Neural cell (in vitro differentiated cells): Measurements from ENCODE around the gene ARHGAP6.

Source experiments
- CTCF ChIP-seq: fragments of 450-650 bp; IDR thresholded peaks from 2 replicates; pipeline ENCODE4 v1.5.1; 2014; ENCODE audit warnings: antibody characterized with exemption, mild to moderate bottlenecking, moderate library complexity; ENCODE audit not compliant: poor library complexity, severe bottlenecking
- EP300 ChIP-seq: fragments of 450-650 bp; conservative IDR thresholded peaks from 2 replicates; pipeline ENCODE4 v1.6.1; 2014; ENCODE audit warnings: antibody characterized with exemption, mild to moderate bottlenecking, moderate library complexity; ENCODE audit not compliant: poor library complexity, severe bottlenecking

- TF ChIP-seq CTCF (no peak), EP300 (no peak)
Measured at GRCh38 chrX:11609109-11609508, 56.6 kb downstream of the ARHGAP6 start.
